T-helper 17 cell (primary cell): ENCODE measurements around the gene MXRA7. TPM values are rescaled to one million over a fixed set of nuclear protein-coding genes. Genes with fewer than 3 reads are reported as not detected.

Experiments used
- total RNA-seq, 4 donors: library from RNA in 2 of 4; stranded (reverse) in 2 of 4; gene quantifications; one replicate each; pipeline ENCODE4 v1.2.3 and lab custom pipeline; 2022 to 2026

The MXRA7 gene
- total RNA-seq, 2 donors from 2014 or later: 5.7 to 8.0 TPM

Other genes starting within 250 kb of the MXRA7 start
- gene AANAT, start 243.4 kb downstream of the MXRA7 start, total RNA-seq: not detected
- 10 to 100 TPM; 38.3 to 48.7 TPM for gene RHBDF2, start 209.5 kb downstream of the MXRA7 start, total RNA-seq
- gene CYGB, start 173.3 kb downstream of the MXRA7 start, total RNA-seq: not detected
- 1 to 10 TPM in 1 of 2 donors, not detected in 1; 1.1 TPM for gene PRCD, start 170.9 kb downstream of the MXRA7 start, total RNA-seq
- gene ST6GALNAC2, start 125.1 kb downstream of the MXRA7 start, total RNA-seq: 1 to 10 TPM in 1 of 2 donors, under 1 TPM in 1; 0.68 to 2.2 TPM
- 1 to 10 TPM; 4.1 to 8.4 TPM for gene ST6GALNAC1, start 67.2 kb downstream of the MXRA7 start, total RNA-seq
- gene JMJD6, start 15.6 kb upstream of the MXRA7 start, total RNA-seq: 100 to 1,000 TPM; 124 to 137 TPM
- gene METTL23, start 15.9 kb upstream of the MXRA7 start, total RNA-seq: 10 to 100 TPM; 35.1 to 36.2 TPM
- 100 to 1,000 TPM; 351 to 393 TPM for gene SRSF2, start 26.4 kb upstream of the MXRA7 start, total RNA-seq
- 10 to 100 TPM; 29.4 to 36.7 TPM for gene MFSD11, start 27.2 kb upstream of the MXRA7 start, total RNA-seq
- 1 to 10 TPM in 1 of 2 donors, under 1 TPM in 1; 0.55 to 1.4 TPM for gene MGAT5B, start 157.4 kb upstream of the MXRA7 start, total RNA-seq